ENCODE results near the gene SEZ6. TPM values are rescaled to one million over a fixed set of nuclear protein-coding genes. Genes with fewer than 3 reads are reported as not detected.

Gene SEZ6
- polyA plus RNA-seq, 3 donors, result 0.17 to 0.33 (median 0.18) TPM

- H3K4me1 Mint-ChIP-seq, result peaks cover 41% of the 10 kb centered on the region
- Histone ChIP-seq H3K9ac (ENCODE audit: insufficient read depth, low read length, poor library complexity, severe bottlenecking) (no peak overlapping the region), H4K20me1 (ENCODE audit: insufficient read depth, low read length) (peaks cover 46% of the 10 kb centered on the region), H3K9me3 (replicated peaks in 1 of 2; ENCODE audit: control insufficient read depth in 1 of 2, insufficient read depth in 1 of 2, low read length in 2 of 2) (no peaks in the 10 kb centered on the region), H3K4me3 (replicated peaks in 1 of 3; ENCODE audit: low read depth in 2 of 3, low read length in 3 of 3) (no peak overlapping the region), H3K27ac (ENCODE audit: low read depth in 1 of 2, low read length in 2 of 2) (peak overlapping the region in 1 of 2 donors; percentile 52), H3K79me2 (ENCODE audit: insufficient read depth, low read length) (peaks cover 91% of the 10 kb centered on the region), H3K36me3 (replicated peaks in 1 of 2; ENCODE audit: control insufficient read depth in 1 of 2, insufficient read depth in 2 of 2, low read length in 2 of 2) (peaks cover 2 to 39% of the 10 kb centered on the region in 2 donors), H3K27me3 (ENCODE audit: control insufficient read depth in 2 of 2, insufficient read depth in 2 of 2, low read length in 2 of 2) (no peaks in the 10 kb centered on the region), H2AFZ (ENCODE audit: insufficient read depth, low read depth, low read length, poor library complexity, severe bottlenecking) (no peak overlapping the region), H3K4me1 (ENCODE audit: control insufficient read depth in 1 of 2, insufficient read depth in 2 of 2, low read length in 2 of 2) (peaks cover 33 to 37% of the 10 kb centered on the region in 2 donors), H3K4me2 (replicated peaks; ENCODE audit: extremely low read depth, low read length, poor library complexity, severe bottlenecking) (no peak overlapping the region)
- TF ChIP-seq CTCF (IDR thresholded peaks at IDR 0.05), result no peak
- peak overlapping the region in 5 of 7 donors; percentile 14 to 86 (median 51) for H3K27ac Mint-ChIP-seq
- peaks cover 34 to 52% of the 10 kb centered on the region in 2 donors for H3K36me3 Mint-ChIP-seq
- no peak for DNase-seq
- no peak overlapping the region for H3K4me3 Mint-ChIP-seq
- intact Hi-C loops (cut with micrococcal nuclease), result no loop called here
- no peaks in the 10 kb centered on the region for H3K27me3 Mint-ChIP-seq (ENCODE audit: low read depth in 3 of 3)
- WGBS (ENCODE audit: insufficient coverage), result 100% methylated on average over 2 of the region's 2 CpGs
- H3K9me3 Mint-ChIP-seq, result peaks cover 0 to 4% (median 0%) of the 10 kb centered on the region in 7 donors
Measured at GRCh38 chr17:28929787-28930186, 76.0 kb downstream of the SEZ6 start.

- Histone ChIP-seq H3K79me2 (ENCODE audit: insufficient read depth, low read length) (peaks cover 90% of the 10 kb centered on the region), H3K27ac (ENCODE audit: low read depth in 1 of 2, low read length in 2 of 2) (peak overlapping the region in 1 of 2 donors; percentile 95), H3K27me3 (ENCODE audit: control insufficient read depth in 2 of 2, insufficient read depth in 2 of 2, low read length in 2 of 2) (no peaks in the 10 kb centered on the region), H3K36me3 (replicated peaks in 1 of 2; ENCODE audit: control insufficient read depth in 1 of 2, insufficient read depth in 2 of 2, low read length in 2 of 2) (peaks cover 13 to 38% of the 10 kb centered on the region in 2 donors), H4K20me1 (ENCODE audit: insufficient read depth, low read length) (peaks cover 28% of the 10 kb centered on the region), H3K4me2 (replicated peaks; ENCODE audit: extremely low read depth, low read length, poor library complexity, severe bottlenecking) (no peak overlapping the region), H3K9me3 (replicated peaks in 1 of 2; ENCODE audit: control insufficient read depth in 1 of 2, insufficient read depth in 1 of 2, low read length in 2 of 2) (no peaks in the 10 kb centered on the region), H3K4me1 (ENCODE audit: control insufficient read depth in 1 of 2, insufficient read depth in 2 of 2, low read length in 2 of 2) (peaks cover 38 to 50% of the 10 kb centered on the region in 2 donors), H2AFZ (ENCODE audit: insufficient read depth, low read depth, low read length, poor library complexity, severe bottlenecking) (no peak overlapping the region), H3K4me3 (replicated peaks in 1 of 3; ENCODE audit: low read depth in 2 of 3, low read length in 3 of 3) (no peak overlapping the region), H3K9ac (ENCODE audit: insufficient read depth, low read length, poor library complexity, severe bottlenecking) (no peak overlapping the region)
- Mint-ChIP-seq H3K27ac (peak overlapping the region; percentile 33 to 99 (median 98)), H3K27me3 (ENCODE audit: low read depth in 3 of 3) (no peaks in the 10 kb centered on the region), H3K36me3 (peaks cover 44 to 57% of the 10 kb centered on the region in 2 donors), H3K4me3 (no peak overlapping the region), H3K4me1 (peaks cover 54% of the 10 kb centered on the region), H3K9me3 (peaks cover 0 to 4% (median 0%) of the 10 kb centered on the region in 7 donors)
- TF ChIP-seq CTCF (IDR thresholded peaks at IDR 0.05), result no peak
- DNase-seq, result peak; percentile 52 to 86 (median 59)
- intact Hi-C loops (cut with micrococcal nuclease), result no loop called here
- 100% methylated on average over 1 of the region's 2 CpGs for WGBS (ENCODE audit: insufficient coverage)
Measured at GRCh38 chr17:28928061-28928460, 77.8 kb downstream of the SEZ6 start.

Data from CD14-positive monocyte (primary cell).